ENCODE measurements around the gene LIPA.

The LIPA gene

GRCh38 chr10:89204621-89205185, 46.9 kb downstream of the LIPA start:
- Histone ChIP-seq H3K4me1 (ENCODE audit: insufficient read depth, low read length, poor library complexity, severe bottlenecking) (peaks cover 24% of the 10 kb centered on the region), H3K9me2 (replicated peaks; ENCODE audit: low read depth, low read length) (no peaks in the 10 kb centered on the region), H4K20me1 (ENCODE audit: insufficient read depth, low read length, poor library complexity, severe bottlenecking) (no peaks in the 10 kb centered on the region), H3K36me3 (ENCODE audit: insufficient read depth, low read length) (no peaks in the 10 kb centered on the region), H3K4me2 (ENCODE audit: low read depth, low read length, poor library complexity, severe bottlenecking) (no peak overlapping the region), H2AFZ (ENCODE audit: low read length) (no peak overlapping the region), H3K9ac (ENCODE audit: low read depth, low read length, poor library complexity, severe bottlenecking) (no peak overlapping the region), H3K79me2 (ENCODE audit: insufficient read depth, low read length) (no peaks in the 10 kb centered on the region), H3F3A (ENCODE audit: low read depth) (no peaks in the 10 kb centered on the region), H3K4me3 (ENCODE audit: low read length, poor library complexity, severe bottlenecking) (no peak overlapping the region), H3K27me3 (ENCODE audit: insufficient read depth, low read length, poor library complexity, severe bottlenecking) (peaks cover 13% of the 10 kb centered on the region), H3K9me3 (ENCODE audit: insufficient read depth, low read depth, low read length) (no peaks in the 10 kb centered on the region)
- no peak for TF ChIP-seq EZH2phosphoT487 (IDR thresholded peaks at IDR 0.05; ENCODE audit: borderline replicate concordance)
- TF ChIP-seq, protein P1, sequence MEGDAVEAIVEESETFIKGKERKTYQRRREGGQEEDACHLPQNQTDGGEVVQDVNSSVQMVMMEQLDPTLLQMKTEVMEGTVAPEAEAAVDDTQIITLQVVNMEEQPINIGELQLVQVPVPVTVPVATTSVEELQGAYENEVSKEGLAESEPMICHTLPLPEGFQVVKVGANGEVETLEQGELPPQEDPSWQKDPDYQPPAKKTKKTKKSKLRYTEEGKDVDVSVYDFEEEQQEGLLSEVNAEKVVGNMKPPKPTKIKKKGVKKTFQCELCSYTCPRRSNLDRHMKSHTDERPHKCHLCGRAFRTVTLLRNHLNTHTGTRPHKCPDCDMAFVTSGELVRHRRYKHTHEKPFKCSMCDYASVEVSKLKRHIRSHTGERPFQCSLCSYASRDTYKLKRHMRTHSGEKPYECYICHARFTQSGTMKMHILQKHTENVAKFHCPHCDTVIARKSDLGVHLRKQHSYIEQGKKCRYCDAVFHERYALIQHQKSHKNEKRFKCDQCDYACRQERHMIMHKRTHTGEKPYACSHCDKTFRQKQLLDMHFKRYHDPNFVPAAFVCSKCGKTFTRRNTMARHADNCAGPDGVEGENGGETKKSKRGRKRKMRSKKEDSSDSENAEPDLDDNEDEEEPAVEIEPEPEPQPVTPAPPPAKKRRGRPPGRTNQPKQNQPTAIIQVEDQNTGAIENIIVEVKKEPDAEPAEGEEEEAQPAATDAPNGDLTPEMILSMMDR (conservative IDR thresholded peaks at IDR 0.05; ENCODE audit: low read length): no peak

DNA sequence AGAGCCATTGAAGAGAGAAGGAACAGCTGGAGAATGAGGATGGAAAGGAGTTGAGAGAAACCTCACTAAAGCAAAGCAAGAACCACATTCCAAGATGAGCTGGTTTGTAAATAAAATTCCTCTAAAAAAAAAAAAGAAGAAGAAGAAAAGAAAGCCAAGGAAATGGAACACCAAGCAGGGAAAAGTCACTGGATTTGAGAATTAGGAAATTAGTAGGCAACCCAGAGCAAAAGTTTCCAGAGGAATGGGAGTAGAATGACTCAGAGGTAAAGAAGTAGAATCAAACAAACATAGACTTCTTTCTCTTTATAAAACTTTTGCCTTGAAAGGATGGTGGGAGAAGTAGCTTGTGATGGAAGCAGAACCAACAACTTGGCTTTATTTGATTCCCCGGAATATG, 48.3 kb downstream of the LIPA start:
- peaks cover 11% of the 10 kb centered on the region for H3K27me3 ChIP-seq (ENCODE audit: insufficient read depth, low read length, poor library complexity, severe bottlenecking)
- no peak overlapping the region for H3K9ac ChIP-seq (ENCODE audit: low read depth, low read length, poor library complexity, severe bottlenecking)
- no peaks in the 10 kb centered on the region for H3F3A ChIP-seq (ENCODE audit: low read depth)
- TF ChIP-seq EZH2phosphoT487 (IDR thresholded peaks at IDR 0.05; ENCODE audit: borderline replicate concordance): no peak
- TF ChIP-seq, protein P1 (conservative IDR thresholded peaks at IDR 0.05; ENCODE audit: low read length): no peak
- no peak overlapping the region for H3K4me3 ChIP-seq (ENCODE audit: low read length, poor library complexity, severe bottlenecking)
- H3K9me2 ChIP-seq (replicated peaks; ENCODE audit: low read depth, low read length): no peaks in the 10 kb centered on the region
- H3K9me3 ChIP-seq (ENCODE audit: insufficient read depth, low read depth, low read length): no peaks in the 10 kb centered on the region
- H3K79me2 ChIP-seq (ENCODE audit: insufficient read depth, low read length): no peaks in the 10 kb centered on the region
- no peaks in the 10 kb centered on the region for H3K36me3 ChIP-seq (ENCODE audit: insufficient read depth, low read length)
- H4K20me1 ChIP-seq (ENCODE audit: insufficient read depth, low read length, poor library complexity, severe bottlenecking): no peaks in the 10 kb centered on the region
- no peak overlapping the region for H3K4me2 ChIP-seq (ENCODE audit: low read depth, low read length, poor library complexity, severe bottlenecking)
- no peak overlapping the region for H2AFZ ChIP-seq (ENCODE audit: low read length)
- peaks cover 17% of the 10 kb centered on the region for H3K4me1 ChIP-seq (ENCODE audit: insufficient read depth, low read length, poor library complexity, severe bottlenecking)

DNA sequence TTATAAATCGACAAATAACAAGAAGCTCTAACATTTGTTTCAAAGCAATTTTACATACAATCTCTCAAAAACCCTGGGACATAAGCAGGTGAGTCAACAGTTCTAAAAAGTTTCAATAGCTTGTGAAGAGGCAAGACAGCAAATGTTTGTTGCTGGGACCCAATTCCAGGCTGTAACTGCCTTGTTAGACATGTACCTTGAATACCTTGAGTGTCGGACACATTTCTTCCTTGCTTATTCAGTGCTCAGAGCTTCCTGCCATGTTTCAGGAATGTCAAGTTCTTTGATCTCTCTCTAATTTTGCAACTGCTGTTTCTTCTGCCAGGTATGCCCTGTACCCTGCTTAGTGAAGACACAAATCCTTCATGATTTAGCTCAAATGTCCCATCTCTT, 49.5 kb downstream of the LIPA start:
- no peaks in the 10 kb centered on the region for H4K20me1 ChIP-seq (ENCODE audit: insufficient read depth, low read length, poor library complexity, severe bottlenecking)
- no peak overlapping the region for H2AFZ ChIP-seq (ENCODE audit: low read length)
- H3K9ac ChIP-seq (ENCODE audit: low read depth, low read length, poor library complexity, severe bottlenecking): no peak overlapping the region
- no peaks in the 10 kb centered on the region for H3K27me3 ChIP-seq (ENCODE audit: insufficient read depth, low read length, poor library complexity, severe bottlenecking)
- no peak overlapping the region for H3K4me3 ChIP-seq (ENCODE audit: low read length, poor library complexity, severe bottlenecking)
- no peaks in the 10 kb centered on the region for H3K9me2 ChIP-seq (replicated peaks; ENCODE audit: low read depth, low read length)
- H3K79me2 ChIP-seq (ENCODE audit: insufficient read depth, low read length): no peaks in the 10 kb centered on the region
- H3F3A ChIP-seq (ENCODE audit: low read depth): no peaks in the 10 kb centered on the region
- no peaks in the 10 kb centered on the region for H3K36me3 ChIP-seq (ENCODE audit: insufficient read depth, low read length)
- H3K4me1 ChIP-seq (ENCODE audit: insufficient read depth, low read length, poor library complexity, severe bottlenecking): peaks cover 7% of the 10 kb centered on the region
- no peak overlapping the region for H3K4me2 ChIP-seq (ENCODE audit: low read depth, low read length, poor library complexity, severe bottlenecking)
- no peaks in the 10 kb centered on the region for H3K9me3 ChIP-seq (ENCODE audit: insufficient read depth, low read depth, low read length)
- TF ChIP-seq EZH2phosphoT487 (IDR thresholded peaks at IDR 0.05; ENCODE audit: borderline replicate concordance): no peak
- TF ChIP-seq, protein P1 (conservative IDR thresholded peaks at IDR 0.05; ENCODE audit: low read length): no peak

All from Loucy (cell line).